ENCODE data around the gene GNPAT.
"Not testable (repeated sequence)": the region's sequence is repeated elsewhere in the genome, so short reads cannot be mapped to it uniquely, and the experiment has no call there.

Gene GNPAT

GRCh38 chr1:231240883-231241735 lies at the start of gene GNPAT:
Gene GNPAT, plus strand, starts transcription at chr1:231241212. Its CDS starts 167 bp downstream, at chr1:231241379.
- DNase-seq, result peak; percentile 93

GRCh38 chr1:231192620-231193163 lies 48.3 kb upstream of the GNPAT start:
- no peak for DNase-seq

DNA sequence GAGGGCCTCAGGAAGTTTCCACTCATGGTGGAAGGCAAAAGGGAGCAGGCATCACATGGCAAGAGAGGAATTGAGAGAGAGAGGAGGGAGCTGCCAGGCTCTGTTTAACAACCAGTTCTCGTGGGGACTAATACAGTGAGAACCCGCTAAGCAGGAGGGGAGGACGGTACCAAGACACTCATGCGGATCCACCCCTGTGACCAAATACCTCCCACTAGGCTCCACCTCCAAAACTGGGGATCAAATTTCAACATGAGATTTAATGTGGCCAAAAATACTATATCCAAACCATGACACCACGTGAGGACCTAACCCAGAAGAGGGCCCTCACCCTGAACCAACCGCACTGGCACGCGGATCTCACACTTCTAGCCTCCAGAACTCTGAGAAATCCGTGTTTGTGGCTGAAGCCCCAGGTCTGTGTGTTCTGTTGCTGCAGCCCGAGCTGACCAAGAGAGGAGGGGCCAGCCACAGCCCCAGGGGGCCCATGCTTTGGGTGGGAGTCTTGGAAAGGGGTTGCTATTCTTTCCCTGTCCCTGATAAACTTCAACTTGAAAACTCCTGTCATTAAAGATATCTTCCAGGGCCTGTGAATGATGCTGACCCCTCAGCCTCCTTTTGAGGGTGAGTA lies 47.2 kb upstream of the GNPAT start:
- no peak for DNase-seq

- DNase-seq, result no peak
Measured at GRCh38 chr1:231194476-231194842, 46.6 kb upstream of the GNPAT start.

DNA sequence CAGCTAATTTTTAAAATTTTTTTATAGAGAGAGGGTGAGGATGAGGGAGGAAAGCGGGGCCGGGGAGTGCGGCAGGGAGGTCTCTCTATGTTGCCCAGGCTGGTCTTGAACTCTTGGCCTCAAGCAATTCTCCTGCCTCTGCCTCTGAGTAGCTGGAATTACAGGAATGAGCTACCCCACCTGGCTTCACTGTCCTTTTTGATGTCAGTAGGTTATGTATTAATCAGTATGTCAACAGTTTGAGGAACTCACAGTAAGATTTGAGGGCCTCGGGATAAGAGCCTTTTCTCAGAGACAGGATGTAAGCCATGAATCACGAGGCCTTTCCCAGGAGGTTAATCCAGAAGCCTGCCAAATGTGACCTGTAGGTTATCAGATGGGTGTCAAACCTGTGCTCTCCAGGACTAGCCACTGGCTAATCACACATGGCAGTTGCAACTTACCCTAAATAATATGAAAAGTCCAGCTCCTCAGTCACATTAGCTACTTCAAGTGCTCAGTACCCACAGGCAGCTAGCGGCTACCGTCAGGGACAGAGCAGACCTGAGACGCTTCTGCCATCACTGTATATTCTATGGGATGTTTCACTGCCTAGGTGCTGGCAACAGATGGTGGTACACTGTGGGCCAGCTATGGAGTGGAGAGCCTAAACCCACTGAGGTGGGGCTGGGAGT lies 46.0 kb upstream of the GNPAT start:
- no peak for DNase-seq

DNA sequence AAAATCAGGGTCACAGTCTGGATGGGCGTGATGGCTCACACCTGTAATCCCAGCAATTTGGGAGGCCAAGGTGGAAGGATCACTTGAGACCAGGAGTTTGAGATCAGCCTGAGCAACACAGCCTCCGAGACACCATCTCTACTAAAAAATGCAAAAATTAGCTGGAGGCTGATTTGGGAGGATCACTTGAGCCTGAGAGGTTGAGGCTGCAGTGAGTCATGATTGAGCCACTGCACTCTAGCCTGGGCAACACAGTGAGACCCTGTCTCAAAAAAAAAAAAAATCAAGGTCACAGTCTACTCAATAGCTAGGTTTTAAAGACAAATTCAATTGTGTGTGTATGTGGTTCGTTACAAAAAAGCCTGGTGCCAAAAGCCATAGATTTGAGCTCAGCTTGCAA lies 44.7 kb upstream of the GNPAT start:
- no peak for DNase-seq

- no peak for DNase-seq
Measured at GRCh38 chr1:231196728-231197127, 44.3 kb upstream of the GNPAT start.

GRCh38 chr1:231199868-231200267 lies 41.1 kb upstream of the GNPAT start:
- no peak for DNase-seq

- DNase-seq, result no peak
Measured at GRCh38 chr1:231200388-231201031, 40.5 kb upstream of the GNPAT start.

- DNase-seq, result no peak
Measured at GRCh38 chr1:231201375-231201978, 39.5 kb upstream of the GNPAT start.

- no peak for DNase-seq
Measured at GRCh38 chr1:231201979-231202633, 38.9 kb upstream of the GNPAT start.

- no peak for DNase-seq
Measured at GRCh38 chr1:231203259-231204057, 37.6 kb upstream of the GNPAT start.

DNA sequence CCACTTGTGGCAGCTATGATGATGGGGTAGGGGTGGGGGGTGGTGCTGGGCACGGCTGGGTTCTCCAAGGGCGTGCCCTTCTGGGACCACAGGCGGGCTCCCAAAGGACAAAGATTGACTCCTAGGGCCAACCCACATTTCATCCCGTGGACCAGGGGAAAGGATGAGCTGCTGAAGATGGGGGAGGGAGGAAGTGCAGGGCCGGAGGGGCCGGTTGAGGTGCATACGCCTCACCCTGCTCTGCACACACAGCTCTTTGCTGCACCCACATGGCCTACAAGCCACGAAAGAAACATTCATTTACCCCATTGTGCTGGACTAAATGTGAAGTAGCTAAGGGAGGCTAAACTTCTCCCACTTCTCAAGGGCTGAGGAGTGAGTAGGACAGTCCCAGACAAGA lies 34.2 kb upstream of the GNPAT start:
- DNase-seq, result no peak

DNA sequence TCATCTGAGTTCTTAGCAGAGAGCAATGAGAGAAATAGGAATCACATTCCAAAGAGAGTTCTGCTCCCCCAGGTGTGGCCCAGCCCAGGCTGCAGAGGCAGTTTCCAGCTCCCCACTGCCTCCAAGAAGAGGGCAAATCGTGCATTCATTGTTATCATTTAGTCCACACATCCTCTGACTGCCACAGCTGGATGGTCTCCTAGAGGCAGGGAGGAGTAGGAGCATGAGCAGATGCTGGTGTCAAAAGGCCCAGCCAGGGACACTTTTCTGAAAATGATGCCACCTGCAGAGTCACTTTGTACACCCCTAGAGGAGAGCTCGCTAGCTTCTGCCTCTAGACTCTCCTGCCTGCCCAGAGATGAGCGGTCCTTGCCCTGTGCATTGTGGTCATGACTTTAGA lies 33.6 kb upstream of the GNPAT start:
- no peak for DNase-seq

- DNase-seq, result no peak
Measured at GRCh38 chr1:231208980-231209379, 32.0 kb upstream of the GNPAT start.

DNA sequence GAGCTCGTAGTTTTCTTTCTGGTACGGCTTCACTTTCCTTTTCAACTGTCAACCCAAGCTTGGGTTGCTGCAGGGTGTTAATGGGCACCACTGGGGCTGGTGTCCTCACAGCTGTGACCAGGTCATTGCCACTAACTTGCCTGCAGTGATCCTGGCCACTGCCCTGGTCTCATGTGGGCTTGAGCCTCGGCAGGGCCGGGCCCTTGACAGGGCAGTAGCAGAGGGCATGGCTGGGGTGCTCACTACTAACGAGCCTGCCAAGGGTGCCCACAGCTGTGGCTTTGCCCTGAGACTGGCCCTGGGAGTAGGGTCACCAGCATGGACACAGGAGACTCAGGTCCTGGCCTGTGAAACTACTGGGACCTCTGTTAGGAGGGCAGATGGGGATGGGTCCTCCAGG lies 31.5 kb upstream of the GNPAT start:
- no peak for DNase-seq

GRCh38 chr1:231210126-231210525 lies 30.9 kb upstream of the GNPAT start:
- no peak for DNase-seq

DNA sequence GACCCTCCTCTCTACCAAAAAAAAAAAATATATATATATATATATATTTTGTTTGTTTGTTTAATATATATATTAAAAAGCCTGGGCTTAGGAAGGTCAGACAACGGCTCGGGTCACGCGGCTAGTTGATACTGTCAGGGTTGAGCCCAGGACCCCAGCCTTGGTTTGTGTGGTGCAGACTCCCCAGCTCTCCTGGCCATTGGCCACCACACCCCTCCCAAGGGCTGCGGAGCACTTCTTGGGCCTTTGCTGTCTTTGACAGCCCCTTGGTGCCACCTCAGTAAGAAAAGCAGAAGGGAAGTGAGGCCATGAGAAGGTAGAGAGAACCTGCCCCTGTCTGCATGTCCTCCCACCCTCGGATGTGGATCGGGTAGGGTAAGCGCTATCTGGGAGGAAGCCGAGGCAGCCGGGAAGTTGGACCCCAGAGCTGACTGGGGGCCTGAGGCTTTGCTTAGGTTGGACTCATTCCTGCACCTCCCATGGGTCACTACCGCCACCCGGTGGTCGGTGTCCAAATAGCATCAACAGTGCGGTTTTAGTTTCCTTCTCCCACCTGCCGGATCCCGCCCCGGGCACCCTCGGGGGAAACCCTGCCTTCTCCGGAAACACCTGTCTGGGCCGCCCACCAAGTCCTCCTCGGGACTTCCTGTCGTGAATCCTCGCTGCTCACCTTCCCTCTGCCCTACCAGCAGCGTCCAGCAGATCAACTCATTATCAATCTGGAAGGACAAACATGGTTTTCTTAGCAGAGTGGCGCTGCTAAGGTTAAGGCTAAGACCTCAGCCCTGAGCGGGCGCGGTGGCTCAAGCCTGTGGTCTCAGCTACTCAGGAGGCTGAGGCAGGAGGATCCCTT lies 29.8 kb upstream of the GNPAT start:
- peak; percentile 99 for DNase-seq

- not testable (repeated sequence) for DNase-seq
Measured at GRCh38 chr1:231212301-231212700, 28.7 kb upstream of the GNPAT start.

Data from stimulated activated CD8-positive, alpha-beta memory T cell treated with anti-CD3 and anti-CD28 coated beads, Interleukin-4, amount 100 ng/mL, for 48 hours (primary cell).